Chondrocyte (in vitro differentiated cells): Measurements from ENCODE around the gene ULK4. TPM values are rescaled to one million over a fixed set of nuclear protein-coding genes. Genes with fewer than 3 reads are reported as not detected.

Experiments used
- DNase-seq: peaks from one replicate; pipeline ENCODE4 v3.0.0; 2021; ENCODE audit warnings: mixed read lengths, low spot score
- H3K27ac Mint-ChIP-seq: one replicate; pipeline ENCODE4 v1.8.0; 2021; ENCODE audit warnings: mild to moderate bottlenecking, moderate library complexity, mixed read lengths; ENCODE audit not compliant: unreplicated experiment
- H3K27me3 Mint-ChIP-seq: 2 replicates; pipeline ENCODE4 v1.8.0; 2021; ENCODE audit warnings: low read depth, mixed read lengths
- H3K36me3 Mint-ChIP-seq: 2 replicates; pipeline ENCODE4 v1.8.0; 2021; ENCODE audit warnings: low read depth, mixed read lengths
- H3K4me1 Mint-ChIP-seq: 2 replicates; pipeline ENCODE4 v1.8.0; 2021; ENCODE audit warnings: low read depth, mild to moderate bottlenecking, mixed read lengths
- H3K4me3 Mint-ChIP-seq: one replicate; pipeline ENCODE4 v1.8.0; 2021; ENCODE audit warnings: mild to moderate bottlenecking, moderate library complexity, mixed read lengths; ENCODE audit not compliant: unreplicated experiment
- H3K9me3 Mint-ChIP-seq: 2 replicates; pipeline ENCODE4 v1.8.0; 2021; ENCODE audit warnings: low read depth, mixed read lengths
- CTCF ChIP-seq: fragments of 200-600 bp; sonication (generic); IDR thresholded peaks from 2 replicates; pipeline ENCODE4 v1.5.0; 2021; ENCODE audit warnings: antibody characterized with exemption, mild to moderate bottlenecking, moderate library complexity
- total RNA-seq: library from RNA; stranded (reverse); gene quantifications from 3 replicates; pipeline ENCODE4 v1.2.1, GENCODE V29; 2021

ULK4 gene
- total RNA-seq, 1 donor from 2014 or later = 9.1 TPM

- TF ChIP-seq CTCF = no peak
- Mint-ChIP-seq H3K4me3 (no peak overlapping the region), H3K27me3 (no peaks in the 10 kb centered on the region), H3K9me3 (no peaks in the 10 kb centered on the region), H3K36me3 (no peaks in the 10 kb centered on the region), H3K4me1 (no peaks in the 10 kb centered on the region), H3K27ac (no peak overlapping the region)
- DNase-seq = no peak
Measured at GRCh38 chr3:41357271-41357670, 604.6 kb downstream of the ULK4 start.

- no peak for TF ChIP-seq CTCF
- no peaks in the 10 kb centered on the region for H3K36me3 Mint-ChIP-seq
- H3K4me1 Mint-ChIP-seq = no peaks in the 10 kb centered on the region
- no peak overlapping the region for H3K27ac Mint-ChIP-seq
- DNase-seq = no peak
- H3K9me3 Mint-ChIP-seq = no peaks in the 10 kb centered on the region
- H3K27me3 Mint-ChIP-seq = no peaks in the 10 kb centered on the region
- H3K4me3 Mint-ChIP-seq = no peak overlapping the region
Measured at GRCh38 chr3:41356775-41357174, 605.1 kb downstream of the ULK4 start.

- Mint-ChIP-seq H3K9me3 (no peaks in the 10 kb centered on the region), H3K27me3 (no peaks in the 10 kb centered on the region), H3K36me3 (no peaks in the 10 kb centered on the region), H3K4me1 (peaks cover 7% of the 10 kb centered on the region), H3K27ac (no peak overlapping the region), H3K4me3 (no peak overlapping the region)
- no peak for DNase-seq
- no peak for TF ChIP-seq CTCF
Measured at GRCh38 chr3:41352510-41352909, 609.4 kb downstream of the ULK4 start.

GRCh38 chr3:41350441-41350840, 611.5 kb downstream of the ULK4 start:
- no peak overlapping the region for H3K27ac Mint-ChIP-seq
- no peak overlapping the region for H3K4me3 Mint-ChIP-seq
- H3K27me3 Mint-ChIP-seq = no peaks in the 10 kb centered on the region
- H3K36me3 Mint-ChIP-seq = no peaks in the 10 kb centered on the region
- TF ChIP-seq CTCF = no peak
- H3K4me1 Mint-ChIP-seq = peaks cover 17% of the 10 kb centered on the region
- H3K9me3 Mint-ChIP-seq = no peaks in the 10 kb centered on the region
- DNase-seq = no peak

GRCh38 chr3:41348401-41348800, 613.5 kb downstream of the ULK4 start:
- H3K36me3 Mint-ChIP-seq = peaks cover 5% of the 10 kb centered on the region
- TF ChIP-seq CTCF = no peak
- H3K27me3 Mint-ChIP-seq = no peaks in the 10 kb centered on the region
- peaks cover 17% of the 10 kb centered on the region for H3K4me1 Mint-ChIP-seq
- H3K4me3 Mint-ChIP-seq = no peak overlapping the region
- H3K27ac Mint-ChIP-seq = no peak overlapping the region
- no peak for DNase-seq
- H3K9me3 Mint-ChIP-seq = peaks cover 8% of the 10 kb centered on the region
